ENCODE measurements around the gene TCEAL7. TPM values are rescaled to one million over a fixed set of nuclear protein-coding genes. Genes with fewer than 3 reads are reported as not detected.
A peak's percentile ranks its signal among the peaks of the same experiment; 100 is the strongest.
"Not testable (repeated sequence)": the region's sequence is repeated elsewhere in the genome, so short reads cannot be mapped to it uniquely, and the experiment has no call there.

The TCEAL7 gene
- total RNA-seq, 1 experiment from 2014 or later: not detected

DNA sequence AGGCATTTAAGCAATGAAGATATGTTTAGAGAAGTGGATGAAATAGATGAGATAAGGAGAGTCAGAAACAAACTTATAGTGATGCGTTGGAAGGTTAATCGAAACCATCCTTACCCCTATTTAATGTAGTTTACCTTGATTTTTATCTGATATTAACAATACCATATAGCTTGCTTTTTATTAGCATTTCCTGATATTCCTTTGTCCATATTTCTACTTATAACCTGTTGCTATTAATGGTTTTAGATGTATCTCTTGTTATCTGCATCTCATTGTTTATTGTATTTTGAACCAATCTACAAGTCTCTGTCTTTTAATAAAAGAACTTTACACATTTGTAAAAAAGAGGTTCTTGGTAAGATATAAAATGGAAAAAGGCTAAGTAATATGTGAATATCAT lies 27.8 kb downstream of the TCEAL7 start:
- peak overlapping the region; percentile 92 for H3K4me2 ChIP-seq (ENCODE audit: low read length)
- H3K4me1 ChIP-seq (ENCODE audit: insufficient read depth, low read length): peaks cover 18% of the 10 kb centered on the region; the same call in 1 of the 2 replicates
- no peak for ATAC-seq
- H4K20me1 ChIP-seq (ENCODE audit: low read length): no peaks in the 10 kb centered on the region
- peaks cover 16% of the 10 kb centered on the region for H3K79me2 ChIP-seq (ENCODE audit: low read length)
- H3K36me3 ChIP-seq (ENCODE audit: low read depth, low read length): no peaks in the 10 kb centered on the region
- BruUV-seq (replicated peaks): no TSS peak
- intact Hi-C loops (cut with micrococcal nuclease): loop anchor here (5.0 kb wide), 1 partner anchor 104 kb away; no protein-coding TSS in a partner anchor
- ChIA-PET CTCF (no interaction called here), POLR2A (ENCODE audit: unreplicated experiment) (no interaction called here)
- H3K4me3 ChIP-seq (ENCODE audit: low read length): peak overlapping the region; percentile 92; the same call in 1 of the 2 replicates
- H3K27ac ChIP-seq (ENCODE audit: low read length): no peak overlapping the region
- TF ChIP-seq EZH2phosphoT487 (IDR thresholded peaks at IDR 0.05; ENCODE audit: borderline replicate concordance, low read length) (no peak), EZH2 (IDR thresholded peaks at IDR 0.05; ENCODE audit: low read length, unreplicated experiment) (no peak), CTCF (conservative IDR thresholded peaks at IDR 0.05; ENCODE audit: low read depth, low read length) (no peak)
- no peaks in the 10 kb centered on the region for H3K9me3 ChIP-seq (ENCODE audit: low read length)
- no peaks in the 10 kb centered on the region for H3K27me3 ChIP-seq (ENCODE audit: low read length)
- H3F3A ChIP-seq (ENCODE audit: low read length, unreplicated experiment): no peaks in the 10 kb centered on the region
- no peak overlapping the region for H2AFZ ChIP-seq (ENCODE audit: low read length)
- no peak for DNase-seq
- no peak overlapping the region for H3K9ac ChIP-seq (ENCODE audit: low read length)
- no peaks in the 10 kb centered on the region for H3K9me2 ChIP-seq (replicated peaks; ENCODE audit: low read length)

DNA sequence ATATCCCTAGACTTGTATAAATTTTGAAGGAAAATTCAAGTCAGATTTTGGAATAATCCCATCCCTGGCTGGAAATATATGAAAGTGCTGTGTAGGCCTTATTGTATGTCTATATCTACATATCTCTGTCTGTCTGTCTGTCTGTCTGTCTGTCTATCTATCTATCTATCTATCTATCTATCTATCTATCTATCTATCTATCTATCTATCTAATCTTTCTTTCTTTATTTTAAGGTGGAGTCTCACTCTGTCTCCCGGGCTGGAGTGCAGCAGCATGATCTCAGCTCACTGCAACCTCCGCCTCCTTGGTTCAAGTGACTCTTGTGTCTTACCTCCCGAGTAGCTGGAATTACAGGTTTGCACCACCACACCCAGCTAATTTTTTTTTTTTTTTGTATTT lies 29.6 kb downstream of the TCEAL7 start:
- H2AFZ ChIP-seq (ENCODE audit: low read length); BruUV-seq (replicated peaks); H3K9ac ChIP-seq (ENCODE audit: low read length); CTCF ChIA-PET; H3K27me3 ChIP-seq (ENCODE audit: low read length); DNase-seq; H3K9me2 ChIP-seq (replicated peaks; ENCODE audit: low read length); H3K4me2 ChIP-seq (ENCODE audit: low read length); H3K36me3 ChIP-seq (ENCODE audit: low read depth, low read length); H3K9me3 ChIP-seq (ENCODE audit: low read length); H3K4me3 ChIP-seq (ENCODE audit: low read length); H3K27ac ChIP-seq (ENCODE audit: low read length); H4K20me1 ChIP-seq (ENCODE audit: low read length); H3F3A ChIP-seq (ENCODE audit: low read length, unreplicated experiment); ATAC-seq; POLR2A ChIA-PET (ENCODE audit: unreplicated experiment): not testable (repeated sequence)
- H3K4me1 ChIP-seq (ENCODE audit: insufficient read depth, low read length): peaks cover 18% of the 10 kb centered on the region; the same call in 1 of the 2 replicates
- peaks cover 16% of the 10 kb centered on the region for H3K79me2 ChIP-seq (ENCODE audit: low read length)
- intact Hi-C loops (cut with micrococcal nuclease): loop anchor here (5.0 kb wide), 1 partner anchor 103 kb away; no protein-coding TSS in a partner anchor

DNA sequence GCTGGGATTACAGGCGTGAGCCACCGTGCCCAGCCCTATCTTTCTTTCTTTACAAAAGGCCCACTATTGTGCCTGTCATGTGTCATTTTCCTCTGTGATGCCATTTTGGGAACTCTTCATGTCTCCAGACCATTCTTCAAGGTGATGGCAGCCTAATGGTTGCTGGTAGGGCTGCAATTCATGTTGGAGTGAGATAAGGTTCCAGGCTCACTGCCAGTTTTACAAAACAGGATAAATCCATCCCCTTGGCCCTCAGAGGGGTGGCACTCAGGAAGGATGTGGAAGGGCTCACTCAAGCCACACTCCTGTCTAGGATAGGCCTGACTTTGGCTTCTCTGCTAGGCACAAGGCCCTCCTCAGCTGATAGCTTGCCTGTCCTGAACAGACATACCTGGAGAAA lies 30.1 kb downstream of the TCEAL7 start:
- no peak overlapping the region for H3K27ac ChIP-seq (ENCODE audit: low read length)
- H3K79me2 ChIP-seq (ENCODE audit: low read length): peaks cover 16% of the 10 kb centered on the region
- POLR2A ChIA-PET (ENCODE audit: unreplicated experiment): no interaction called here
- no peaks in the 10 kb centered on the region for H3K9me2 ChIP-seq (replicated peaks; ENCODE audit: low read length)
- H3K27me3 ChIP-seq (ENCODE audit: low read length): no peaks in the 10 kb centered on the region
- peaks cover 18% of the 10 kb centered on the region; the same call in 1 of the 2 replicates for H3K4me1 ChIP-seq (ENCODE audit: insufficient read depth, low read length)
- H3F3A ChIP-seq (ENCODE audit: low read length, unreplicated experiment): no peaks in the 10 kb centered on the region
- no peaks in the 10 kb centered on the region for H4K20me1 ChIP-seq (ENCODE audit: low read length)
- no peak overlapping the region for H2AFZ ChIP-seq (ENCODE audit: low read length)
- CTCF ChIA-PET: no interaction called here
- ATAC-seq: no peak
- TF ChIP-seq EZH2 (IDR thresholded peaks at IDR 0.05; ENCODE audit: low read length, unreplicated experiment): no peak
- no peak for TF ChIP-seq EZH2phosphoT487 (IDR thresholded peaks at IDR 0.05; ENCODE audit: borderline replicate concordance, low read length)
- TF ChIP-seq CTCF (conservative IDR thresholded peaks at IDR 0.05; ENCODE audit: low read depth, low read length): no peak
- no peaks in the 10 kb centered on the region for H3K36me3 ChIP-seq (ENCODE audit: low read depth, low read length)
- no peak overlapping the region for H3K9ac ChIP-seq (ENCODE audit: low read length)
- intact Hi-C loops (cut with micrococcal nuclease): no loop called here
- H3K4me3 ChIP-seq (ENCODE audit: low read length): no peak overlapping the region
- no peak overlapping the region for H3K4me2 ChIP-seq (ENCODE audit: low read length)
- DNase-seq: no peak
- no peaks in the 10 kb centered on the region for H3K9me3 ChIP-seq (ENCODE audit: low read length)
- BruUV-seq (replicated peaks): no TSS peak
